Lower leg skin (tissue), 4 donors: ENCODE data around the gene DGCR2. TPM values are rescaled to one million over a fixed set of nuclear protein-coding genes. Genes with fewer than 3 reads are reported as not detected.

Experiments
- DNase-seq, 2 donors: peaks; one replicate each; pipeline ENCODE4 v3.0.0-alpha.2; 2019; ENCODE audit warnings: low spot score in 2 of 2
- H3K4me3 ChIP-seq: fragments of 200-600 bp; sonication (generic); 2 replicates; pipeline ENCODE4 v1.5.1; 2017; ENCODE audit warnings: mild to moderate bottlenecking, low read depth; ENCODE audit not compliant: poor library complexity, severe bottlenecking
- CTCF ChIP-seq, 3 donors: fragments of 450-650 bp; IDR thresholded peaks; one replicate each; pipeline ENCODE4 v1.5.1; 2016; ENCODE audit warnings: antibody characterized with exemption in 3 of 3, mild to moderate bottlenecking in 3 of 3, moderate library complexity in 2 of 3
- POLR2A ChIP-seq, 2 donors: fragments of 450-650 bp; IDR thresholded peaks; one replicate each; pipeline ENCODE4 v1.6.1; 2016 to 2017; ENCODE audit warnings: antibody characterized with exemption in 2 of 2, mild to moderate bottlenecking in 1 of 2, moderate library complexity in 1 of 2
- WGBS, 2 donors: methylation state at CpG; one replicate each; pipeline ENCODE4 v1.1.5; 2018; 5-methylcytosine and 5-hydroxymethylcytosine counted together
- intact Hi-C: fragments of 100-400 bp; cut with DNase I; formaldehyde crosslinking; loops from one replicate; pipeline ENCODE4 v1.15.0; 2023; ENCODE audit warnings: low total_unique reads
- total RNA-seq, 4 donors: library from RNA; depleted of rRNA; stranded (reverse); fragments of >200 nt; gene quantifications; one replicate each; pipeline ENCODE4 v1.1.0, GENCODE V29; 2016

The DGCR2 gene
- total RNA-seq, 4 donors from 2014 or later, result 88.7 to 142 (median 141) TPM

GRCh38 chr22:18999008-18999407, 123.2 kb downstream of the DGCR2 start:
- TF ChIP-seq CTCF (IDR thresholded peaks at IDR 0.05), result no peak
- no peak for TF ChIP-seq POLR2A (IDR thresholded peaks at IDR 0.05)
- DNase-seq, result peak in 1 of 2 donors; percentile 80
- intact Hi-C loops, result no loop called here
- 27% methylated on average over 12 of the region's 12 CpGs for WGBS, 2 donors
- no peak overlapping the region for H3K4me3 ChIP-seq

- DNase-seq, result peak in 1 of 2 donors; percentile 46
- TF ChIP-seq CTCF (IDR thresholded peaks at IDR 0.05), result no peak
- 54 to 64% methylated on average over 22 of the region's 22 CpGs for WGBS, 2 donors
- intact Hi-C loops, result no loop called here
- no peak overlapping the region for H3K4me3 ChIP-seq
Observed at GRCh38 chr22:18997925-18998315, 124.3 kb downstream of the DGCR2 start.

DNA sequence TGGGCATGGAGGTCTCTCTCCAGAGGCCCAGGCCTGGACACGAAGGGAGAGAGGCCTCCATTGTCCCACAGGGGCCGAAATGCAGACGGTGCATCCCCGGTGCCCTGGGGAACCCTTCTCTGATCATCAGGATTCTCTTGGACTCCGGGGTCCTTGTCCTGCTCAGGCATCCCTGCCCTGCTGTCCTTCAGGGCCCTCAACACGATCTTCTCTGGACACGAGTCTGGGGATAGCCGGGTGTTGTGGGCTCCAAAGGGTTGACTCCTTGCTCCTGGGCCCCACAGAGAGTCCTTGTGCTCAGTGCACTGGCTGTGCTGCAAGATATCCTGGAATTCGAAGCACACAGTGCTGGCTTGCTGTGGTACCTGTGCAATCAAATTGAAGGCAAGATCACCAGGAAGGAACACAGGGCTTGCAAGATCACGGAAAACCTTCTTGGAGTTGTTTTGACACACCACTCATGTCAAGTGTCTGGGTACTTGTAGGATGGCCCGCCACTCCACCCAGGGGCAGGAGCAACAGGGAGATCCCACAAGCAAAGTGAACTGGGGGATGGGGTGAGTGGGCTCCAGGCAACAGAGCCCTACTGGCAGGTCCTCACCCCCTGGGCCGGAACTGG, 124.8 kb downstream of the DGCR2 start:
- TF ChIP-seq POLR2A (IDR thresholded peaks at IDR 0.05), result no peak
- TF ChIP-seq CTCF (IDR thresholded peaks at IDR 0.05), result no peak
- peak in 1 of 2 donors; percentile 74 for DNase-seq
- H3K4me3 ChIP-seq, result no peak overlapping the region
- intact Hi-C loops, result no loop called here
- WGBS, 2 donors, result 90 to 94% methylated on average over 9 to 12 of the region's 12 CpGs

DNA sequence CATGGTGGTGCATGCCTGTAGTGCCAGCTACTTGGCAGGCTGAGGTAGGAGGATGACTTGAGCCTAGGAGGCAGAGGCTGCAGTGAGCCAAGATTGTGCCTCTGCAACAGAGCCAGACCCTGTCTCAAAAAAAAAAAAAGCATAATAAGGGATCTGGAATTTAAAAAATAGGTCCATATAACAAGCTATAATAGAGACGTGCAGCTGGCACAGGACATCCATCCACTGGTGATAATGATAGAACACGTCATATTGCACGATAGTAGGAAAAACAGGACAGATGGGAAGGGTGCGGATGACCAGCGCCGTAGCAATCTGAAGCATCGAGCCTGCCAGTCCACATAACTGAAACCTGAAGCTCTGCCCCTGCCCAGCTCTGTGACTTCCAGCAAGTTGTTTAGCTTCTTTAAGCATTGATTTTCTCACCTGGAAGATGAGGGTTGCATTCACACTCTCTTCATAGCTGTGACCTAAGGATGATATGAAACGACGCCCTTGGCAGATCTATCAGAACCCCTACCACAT, 125.8 kb downstream of the DGCR2 start:
- no peak for TF ChIP-seq POLR2A (IDR thresholded peaks at IDR 0.05)
- TF ChIP-seq CTCF (IDR thresholded peaks at IDR 0.05), result no peak
- intact Hi-C loops, result no loop called here

GRCh38 chr22:18995327-18995711, 126.9 kb downstream of the DGCR2 start:
- 87 to 89% methylated on average over 8 to 9 of the region's 9 CpGs for WGBS, 2 donors
- no peak overlapping the region for H3K4me3 ChIP-seq
- intact Hi-C loops, result no loop called here
- TF ChIP-seq POLR2A (IDR thresholded peaks at IDR 0.05), result no peak
- TF ChIP-seq CTCF (IDR thresholded peaks at IDR 0.05), result no peak
- DNase-seq, result peak in 1 of 2 donors; percentile 70

More for the DNA sequence above, 125.8 kb downstream of the DGCR2 start:
- peak in 1 of 2 donors; percentile 21 for DNase-seq
- WGBS, 2 donors, result 83 to 84% methylated on average over 9 of the region's 9 CpGs
- H3K4me3 ChIP-seq, result no peak overlapping the region
